PC-9 (cell line): ENCODE data around the gene HOXC12. TPM values are rescaled to one million over a fixed set of nuclear protein-coding genes. Genes with fewer than 3 reads are reported as not detected.
A peak's percentile ranks its signal among the peaks of the same experiment; 100 is the strongest.

Source experiments
- BruUV-seq: library from RNA; stranded (reverse); fragments of 400-500 nt; replicated peaks from 2 replicates; lab custom pipeline; 2021; lab: Mats Ljungman, UMichigan
- CTCF ChIA-PET: fragments of 300-600 bp; sonication (Branson Sonifier 250); formaldehyde crosslinking; loops from one replicate; lab custom pipeline; 2022; ENCODE audit warnings: antibody characterized with exemption; lab: Charles Lee
- POLR2A ChIA-PET: fragments of 300-600 bp; sonication (Branson Sonifier 250); formaldehyde crosslinking; loops from one replicate; lab custom pipeline; 2022; ENCODE audit warnings: antibody characterized with exemption; ENCODE audit not compliant: unreplicated experiment; lab: Charles Lee
- DNase-seq, 2 experiments: peaks; one replicate each; pipeline versions ENCODE4 v3.0.0 to v3.0.0-alpha.2; 2015 to 2022; ENCODE audit warnings: mixed read lengths in 1 of 2
- H2AFZ ChIP-seq: fragments of 200-600 bp; sonication (generic); 2 replicates; pipeline ENCODE4 v1.8.1; 2017; ENCODE audit warnings: antibody characterized with exemption
- H3F3A ChIP-seq: fragments of 200-600 bp; sonication (generic); 2 replicates; pipeline ENCODE4 v1.8.1; 2017; ENCODE audit warnings: antibody characterized with exemption, mild to moderate bottlenecking, low read depth; ENCODE audit not compliant: insufficient read depth
- H3K27ac ChIP-seq: fragments of 200-600 bp; sonication (generic); 2 replicates; pipeline ENCODE4 v1.6.1; 2016; ENCODE audit warnings: mixed run types
- H3K27me3 ChIP-seq: fragments of 200-600 bp; sonication (generic); 2 replicates; pipeline ENCODE4 v1.6.1; 2016; ENCODE audit warnings: low read depth, mixed run types; ENCODE audit not compliant: insufficient read depth
- H3K36me3 ChIP-seq: fragments of 200-600 bp; sonication (generic); 2 replicates; pipeline ENCODE4 v1.6.1; 2016; ENCODE audit warnings: low read depth, mixed run types
- H3K4me1 ChIP-seq: fragments of 200-600 bp; sonication (generic); replicated peaks from 2 replicates; pipeline ENCODE4 v1.6.1; 2016; ENCODE audit warnings: mixed run types; ENCODE audit not compliant: insufficient read depth
- H3K4me2 ChIP-seq: fragments of 200-600 bp; sonication (generic); 2 replicates; pipeline ENCODE4 v1.6.1; 2017; ENCODE audit warnings: mixed run types
- H3K4me3 ChIP-seq: fragments of 200-600 bp; sonication (generic); 2 replicates; pipeline ENCODE4 v1.6.1; 2016; ENCODE audit warnings: mixed run types
- H3K79me2 ChIP-seq: fragments of 200-600 bp; sonication (generic); 2 replicates; pipeline ENCODE4 v1.6.1; 2017; ENCODE audit warnings: low read depth, mixed run types
- H3K9me2 ChIP-seq: fragments of 200-600 bp; sonication (generic); 2 replicates; pipeline ENCODE4 v1.8.1; 2017; ENCODE audit warnings: mild to moderate bottlenecking; ENCODE audit not compliant: insufficient read depth
- H3K9me3 ChIP-seq: fragments of 200-600 bp; sonication (generic); 2 replicates; pipeline ENCODE4 v1.8.1; 2016; ENCODE audit warnings: low read depth; ENCODE audit not compliant: insufficient read depth
- H4K20me1 ChIP-seq: fragments of 200-600 bp; sonication (generic); 2 replicates; pipeline ENCODE4 v1.8.1; 2017; ENCODE audit not compliant: insufficient read depth
- CTCF ChIP-seq: fragments of 200-600 bp; sonication (generic); conservative IDR thresholded peaks from 2 replicates; pipeline ENCODE4 v1.6.1; 2017; ENCODE audit warnings: mixed run types, antibody characterized with exemption, mild to moderate bottlenecking, moderate library complexity
- EZH2 ChIP-seq: fragments of 200-600 bp; sonication (generic); IDR thresholded peaks from 2 replicates; pipeline ENCODE4 v1.8.0; 2017; ENCODE audit warnings: antibody characterized with exemption, low read depth
- intact Hi-C: fragments of 100-400 bp; cut with micrococcal nuclease; formaldehyde crosslinking; loops from one replicate; pipeline ENCODE4 v1.10.0; 2022; ENCODE audit not compliant: unreplicated experiment
- total RNA-seq: library from RNA; stranded (reverse); gene quantifications from 2 replicates; pipeline ENCODE4 v1.2.3, GENCODE V29; 2021

The HOXC12 gene
- total RNA-seq, 1 experiment from 2014 or later, result 0.24 TPM

- Histone ChIP-seq H2AFZ (no peak overlapping the region), H3K4me2 (no peak overlapping the region), H3K4me3 (no peak overlapping the region), H3K9me3 (no peaks in the 10 kb centered on the region), H3K79me2 (peaks cover 7% of the 10 kb centered on the region; the same call in 1 of the 2 replicates), H3F3A (peaks cover 23% of the 10 kb centered on the region; the same call in 1 of the 2 replicates), H3K9me2 (no peaks in the 10 kb centered on the region), H4K20me1 (no peaks in the 10 kb centered on the region), H3K27me3 (no peaks in the 10 kb centered on the region), H3K36me3 (peaks cover 5% of the 10 kb centered on the region; the same call in 1 of the 2 replicates), H3K4me1 (peaks cover 23% of the 10 kb centered on the region), H3K27ac (no peak overlapping the region)
- CTCF ChIA-PET, result interaction anchor here (0.7 kb wide), 1 partner anchor 180 kb away, joined by 3 read pairs; no protein-coding TSS in a partner anchor
- no peak for DNase-seq
- TF ChIP-seq EZH2, result no peak
- no peak for TF ChIP-seq CTCF
- POLR2A ChIA-PET, result no interaction called here
- intact Hi-C loops, result loop anchor here (5.0 kb wide), 1 partner anchor 83 kb away; no protein-coding TSS in a partner anchor
- no TSS peak for BruUV-seq
These were observed 4.9 kb upstream of the HOXC12 start for GRCh38 chr12:53949631-53950436.

- Histone ChIP-seq H3K27ac (no peak overlapping the region), H3K79me2 (peaks cover 6% of the 10 kb centered on the region; the same call in 1 of the 2 replicates), H3K36me3 (peaks cover 2% of the 10 kb centered on the region; the same call in 1 of the 2 replicates), H3K4me2 (no peak overlapping the region), H2AFZ (no peak overlapping the region), H3K27me3 (no peaks in the 10 kb centered on the region), H3K9me2 (no peaks in the 10 kb centered on the region), H3F3A (peaks cover 23% of the 10 kb centered on the region; the same call in 1 of the 2 replicates), H3K9me3 (no peaks in the 10 kb centered on the region), H3K4me3 (no peak overlapping the region), H3K4me1 (peaks cover 23% of the 10 kb centered on the region), H4K20me1 (no peaks in the 10 kb centered on the region)
- BruUV-seq, result no TSS peak
- ChIA-PET CTCF (interaction anchor here (0.7 kb wide), 1 partner anchor 181 kb away, joined by 3 read pairs; no protein-coding TSS in a partner anchor), POLR2A (no interaction called here)
- intact Hi-C loops, result loop anchor here (5.0 kb wide), 1 partner anchor 83 kb away; no protein-coding TSS in a partner anchor
- no peak for TF ChIP-seq EZH2
- peak; percentile 29; the same call in 1 of the 2 replicates for TF ChIP-seq CTCF
- no peak for DNase-seq
These were observed 4.3 kb upstream of the HOXC12 start for GRCh38 chr12:53950437-53950773.

- H2AFZ ChIP-seq, result no peak overlapping the region
- intact Hi-C loops, result loop anchor here (5.0 kb wide), 1 partner anchor 84 kb away; no protein-coding TSS in a partner anchor
- no peaks in the 10 kb centered on the region for H3K9me3 ChIP-seq
- peaks cover 23% of the 10 kb centered on the region for H3K4me1 ChIP-seq
- DNase-seq, result no peak
- no peak overlapping the region for H3K27ac ChIP-seq
- ChIA-PET POLR2A (no interaction called here), CTCF (interaction anchor here (0.7 kb wide), 1 partner anchor 181 kb away, joined by 3 read pairs; no protein-coding TSS in a partner anchor)
- H3K36me3 ChIP-seq, result no peaks in the 10 kb centered on the region; the same call in 1 of the 2 replicates
- H4K20me1 ChIP-seq, result no peaks in the 10 kb centered on the region
- peaks cover 23% of the 10 kb centered on the region; the same call in 1 of the 2 replicates for H3F3A ChIP-seq
- peaks cover under 1% of the 10 kb centered on the region; the same call in 1 of the 2 replicates for H3K79me2 ChIP-seq
- no peaks in the 10 kb centered on the region for H3K27me3 ChIP-seq
- no peak for TF ChIP-seq EZH2
- TF ChIP-seq CTCF, result no peak
- H3K4me3 ChIP-seq, result no peak overlapping the region
- no peak overlapping the region for H3K4me2 ChIP-seq
- no peaks in the 10 kb centered on the region for H3K9me2 ChIP-seq
- no TSS peak for BruUV-seq
These were observed 3.7 kb upstream of the HOXC12 start for GRCh38 chr12:53950789-53951576.
